Measurements from ENCODE around the gene TNFRSF8. TPM values are rescaled to one million over a fixed set of nuclear protein-coding genes. Genes with fewer than 3 reads are reported as not detected.
A peak's percentile ranks its signal among the peaks of the same experiment; 100 is the strongest.

Gene TNFRSF8
- total and polyA plus RNA-seq, 2 donors (not counting 1 experiment from before 2014, with no cell fraction given), result 0.36 to 0.57 TPM

DNA sequence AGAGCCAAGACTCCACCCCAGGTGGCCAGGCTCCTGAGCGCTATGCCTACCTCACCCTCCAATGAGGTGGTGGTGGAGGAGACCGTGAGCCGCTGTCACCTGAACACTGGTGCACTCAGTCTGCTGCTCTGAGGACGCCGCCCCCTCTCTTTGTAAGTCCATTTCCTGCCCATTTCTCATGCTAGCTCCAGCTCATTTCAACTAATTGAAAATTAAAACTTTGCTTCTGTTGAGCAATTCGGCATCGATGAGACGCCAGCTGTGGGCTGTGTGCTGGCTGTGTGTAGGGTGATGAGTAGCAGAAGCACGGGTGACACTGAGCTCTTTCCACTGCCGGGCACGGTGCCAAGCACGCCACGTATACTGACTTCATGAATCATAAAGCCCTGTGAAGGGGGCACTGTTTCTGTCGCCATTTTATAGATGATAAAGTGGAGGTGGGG, 114.9 kb downstream of the TNFRSF8 start:
- Mint-ChIP-seq H3K27ac (peak overlapping the region; percentile 27), H3K4me3 (peak overlapping the region; percentile 59), H3K4me1 (peaks cover 79% of the 10 kb centered on the region), H3K9me3 (ENCODE audit: insufficient read depth) (no peaks in the 10 kb centered on the region), H3K27me3 (no peaks in the 10 kb centered on the region)
- no peak overlapping the region for H3K9ac ChIP-seq (ENCODE audit: low read length)
- H3K9me3 ChIP-seq (ENCODE audit: control extremely low read depth in 1 of 3, control insufficient read depth in 2 of 3, insufficient read depth in 1 of 3, low read length in 2 of 3), result no peaks in the 10 kb centered on the region
- H3K4me3 ChIP-seq (ENCODE audit: control extremely low read depth in 1 of 5, extremely low read depth in 1 of 5, insufficient read depth in 1 of 5, low read depth in 2 of 5, low read length in 4 of 5), result no peak overlapping the region
- 81% methylated on average over 12 of the region's 14 CpGs for WGBS (ENCODE audit: insufficient coverage)
- peak overlapping the region in 1 of 2 donors; percentile 10 for H3K27ac ChIP-seq (ENCODE audit: low read length in 2 of 2)
- peaks cover 88% of the 10 kb centered on the region for H4K20me1 ChIP-seq (ENCODE audit: control insufficient read depth, insufficient read depth, low read length, poor library complexity, severe bottlenecking)
- peaks cover 94% of the 10 kb centered on the region for H3K79me2 ChIP-seq (ENCODE audit: control insufficient read depth, insufficient read depth, low read length)
- ATAC-seq (ENCODE audit: low read depth) (no peak), DNase-seq (no peak)
- ChIA-PET CTCF (interaction anchor here (0.6 to 8.4 kb wide), 6 partner anchors 19 to 66 kb away, joined by 3 to 48 read pairs (median 6); no protein-coding TSS in a partner anchor), POLR2A (interaction anchor here (0.6 to 1.2 kb wide), 3 partner anchors 9 to 41 kb away, joined by 3 to 5 read pairs (median 4); no protein-coding TSS in a partner anchor)
- TF ChIP-seq, protein P1, sequence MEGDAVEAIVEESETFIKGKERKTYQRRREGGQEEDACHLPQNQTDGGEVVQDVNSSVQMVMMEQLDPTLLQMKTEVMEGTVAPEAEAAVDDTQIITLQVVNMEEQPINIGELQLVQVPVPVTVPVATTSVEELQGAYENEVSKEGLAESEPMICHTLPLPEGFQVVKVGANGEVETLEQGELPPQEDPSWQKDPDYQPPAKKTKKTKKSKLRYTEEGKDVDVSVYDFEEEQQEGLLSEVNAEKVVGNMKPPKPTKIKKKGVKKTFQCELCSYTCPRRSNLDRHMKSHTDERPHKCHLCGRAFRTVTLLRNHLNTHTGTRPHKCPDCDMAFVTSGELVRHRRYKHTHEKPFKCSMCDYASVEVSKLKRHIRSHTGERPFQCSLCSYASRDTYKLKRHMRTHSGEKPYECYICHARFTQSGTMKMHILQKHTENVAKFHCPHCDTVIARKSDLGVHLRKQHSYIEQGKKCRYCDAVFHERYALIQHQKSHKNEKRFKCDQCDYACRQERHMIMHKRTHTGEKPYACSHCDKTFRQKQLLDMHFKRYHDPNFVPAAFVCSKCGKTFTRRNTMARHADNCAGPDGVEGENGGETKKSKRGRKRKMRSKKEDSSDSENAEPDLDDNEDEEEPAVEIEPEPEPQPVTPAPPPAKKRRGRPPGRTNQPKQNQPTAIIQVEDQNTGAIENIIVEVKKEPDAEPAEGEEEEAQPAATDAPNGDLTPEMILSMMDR (IDR thresholded peaks at IDR 0.05), result no peak
- TF ChIP-seq EZH2 (IDR thresholded peaks at IDR 0.05; ENCODE audit: borderline replicate concordance, insufficient read depth, low read depth, low read length, poor library complexity, severe bottlenecking), result no peak
- intact Hi-C loops (cut with micrococcal nuclease), result no loop called here
- peaks cover 0 to 31% of the 10 kb centered on the region in 2 experiments for H3K36me3 ChIP-seq (replicated peaks in 1 of 2; ENCODE audit: control extremely low read depth in 1 of 2, control insufficient read depth in 1 of 2, extremely low read depth in 1 of 2, insufficient read depth in 2 of 2, low read length in 1 of 2)
- H2AFZ ChIP-seq (ENCODE audit: insufficient read depth, low read depth, low read length, poor library complexity, severe bottlenecking), result no peak overlapping the region
- H3K27me3 ChIP-seq (replicated peaks in 1 of 4; ENCODE audit: control extremely low read depth in 1 of 4, control insufficient read depth in 3 of 4, insufficient read depth in 4 of 4, low read length in 3 of 4), result no peaks in the 10 kb centered on the region
- H3K4me2 ChIP-seq (replicated peaks; ENCODE audit: low read depth, low read length, poor library complexity, severe bottlenecking), result peak overlapping the region; percentile 58
- peaks cover 45 to 82% of the 10 kb centered on the region in 2 donors for H3K4me1 ChIP-seq (ENCODE audit: control insufficient read depth in 2 of 2, insufficient read depth in 2 of 2, low read length in 2 of 2)

DNA sequence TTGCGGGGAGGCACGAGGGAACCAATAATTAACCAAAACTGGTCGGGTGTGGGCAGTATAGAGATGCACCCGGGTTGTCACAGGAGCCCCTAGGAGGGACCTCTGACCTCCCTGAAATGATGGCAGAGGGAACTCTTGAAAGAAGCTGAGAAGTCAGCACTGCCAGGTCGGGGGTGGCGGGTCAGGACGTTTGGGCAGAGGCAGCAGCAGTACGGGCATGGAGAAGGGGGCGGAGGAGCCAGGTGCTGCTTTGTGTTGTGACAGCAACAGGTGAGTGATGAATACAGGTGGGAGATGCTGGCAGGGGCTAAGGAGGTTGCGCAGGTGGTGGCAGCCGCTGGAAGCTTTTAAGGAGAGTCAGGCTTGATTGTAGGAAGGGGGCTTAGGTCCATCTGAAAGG, 115.4 kb downstream of the TNFRSF8 start:
- no peak for DNase-seq
- H3K27me3 Mint-ChIP-seq, result no peaks in the 10 kb centered on the region
- H3K4me1 Mint-ChIP-seq, result peaks cover 77% of the 10 kb centered on the region
- Histone ChIP-seq H3K27me3 (replicated peaks in 1 of 4; ENCODE audit: control extremely low read depth in 1 of 4, control insufficient read depth in 3 of 4, insufficient read depth in 4 of 4, low read length in 3 of 4) (no peaks in the 10 kb centered on the region), H3K79me2 (ENCODE audit: control insufficient read depth, insufficient read depth, low read length) (peaks cover 89% of the 10 kb centered on the region), H3K4me2 (replicated peaks; ENCODE audit: low read depth, low read length, poor library complexity, severe bottlenecking) (peak overlapping the region; percentile 58), H3K9me3 (ENCODE audit: control extremely low read depth in 1 of 3, control insufficient read depth in 2 of 3, insufficient read depth in 1 of 3, low read length in 2 of 3) (no peaks in the 10 kb centered on the region), H4K20me1 (ENCODE audit: control insufficient read depth, insufficient read depth, low read length, poor library complexity, severe bottlenecking) (peaks cover 83% of the 10 kb centered on the region), H3K36me3 (replicated peaks in 1 of 2; ENCODE audit: control extremely low read depth in 1 of 2, control insufficient read depth in 1 of 2, extremely low read depth in 1 of 2, insufficient read depth in 2 of 2, low read length in 1 of 2) (peaks cover 0 to 31% of the 10 kb centered on the region in 2 experiments), H3K4me1 (ENCODE audit: control insufficient read depth in 2 of 2, insufficient read depth in 2 of 2, low read length in 2 of 2) (peaks cover 40 to 80% of the 10 kb centered on the region in 2 donors), H2AFZ (ENCODE audit: insufficient read depth, low read depth, low read length, poor library complexity, severe bottlenecking) (no peak overlapping the region), H3K27ac (ENCODE audit: low read length in 2 of 2) (no peak overlapping the region), H3K9ac (ENCODE audit: low read length) (peak overlapping the region; percentile 15), H3K4me3 (ENCODE audit: control extremely low read depth in 1 of 5, extremely low read depth in 1 of 5, insufficient read depth in 1 of 5, low read depth in 2 of 5, low read length in 4 of 5) (no peak overlapping the region)
- 95% methylated on average over 11 of the region's 11 CpGs for WGBS (ENCODE audit: insufficient coverage)
- intact Hi-C loops (cut with micrococcal nuclease), result no loop called here
- H3K9me3 Mint-ChIP-seq (ENCODE audit: insufficient read depth), result no peaks in the 10 kb centered on the region
- ChIA-PET CTCF (interaction anchor here (0.6 to 8.4 kb wide), 6 partner anchors 18 to 139 kb away, joined by 3 to 48 read pairs (median 4); no protein-coding TSS in a partner anchor), POLR2A (no interaction called here)
- H3K4me3 Mint-ChIP-seq, result peak overlapping the region; percentile 59
- H3K27ac Mint-ChIP-seq, result peak overlapping the region; percentile 27
- ATAC-seq (ENCODE audit: low read depth), result no peak
- TF ChIP-seq EZH2 (IDR thresholded peaks at IDR 0.05; ENCODE audit: borderline replicate concordance, insufficient read depth, low read depth, low read length, poor library complexity, severe bottlenecking), result no peak
- TF ChIP-seq, protein P1 (IDR thresholded peaks at IDR 0.05), result no peak
